ENCODE measurements around the gene RTL1.

The RTL1 gene

DNA sequence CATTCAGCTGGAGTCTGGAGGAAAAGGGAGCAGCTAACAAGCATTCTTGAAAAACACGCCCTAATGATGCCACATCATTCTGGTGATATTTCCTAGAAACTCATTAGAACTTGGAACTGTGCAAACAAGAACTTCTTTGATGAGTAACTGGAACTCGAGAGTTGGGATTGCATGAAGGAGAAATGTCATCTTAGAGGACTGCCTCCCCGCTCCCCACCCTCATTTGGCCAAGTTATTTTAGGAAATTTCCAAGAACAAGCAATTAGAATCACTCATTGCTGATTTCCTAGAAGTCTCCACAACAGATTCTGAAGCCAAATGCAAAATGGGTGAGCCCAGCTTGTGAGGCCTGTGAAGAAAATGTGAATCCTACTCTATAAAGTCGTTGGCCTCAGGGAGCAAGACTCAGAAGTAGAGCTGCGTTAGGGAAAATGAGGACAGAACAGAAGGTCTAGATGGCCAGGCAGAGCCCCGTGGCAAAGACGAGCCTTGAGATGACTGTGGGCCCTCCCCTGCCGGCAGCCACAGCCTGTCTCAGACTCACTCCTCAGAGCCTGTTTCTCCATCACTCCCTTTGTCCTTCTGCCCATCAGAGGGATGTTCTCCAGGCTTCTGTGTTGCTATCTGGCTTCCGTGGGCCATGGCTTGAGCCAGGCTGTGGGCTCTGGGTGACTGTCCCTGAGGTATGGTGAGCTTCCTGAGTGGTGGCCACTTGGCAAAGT is 38.4 kb downstream of the RTL1 start:
- DNase-seq = no peak

DNA sequence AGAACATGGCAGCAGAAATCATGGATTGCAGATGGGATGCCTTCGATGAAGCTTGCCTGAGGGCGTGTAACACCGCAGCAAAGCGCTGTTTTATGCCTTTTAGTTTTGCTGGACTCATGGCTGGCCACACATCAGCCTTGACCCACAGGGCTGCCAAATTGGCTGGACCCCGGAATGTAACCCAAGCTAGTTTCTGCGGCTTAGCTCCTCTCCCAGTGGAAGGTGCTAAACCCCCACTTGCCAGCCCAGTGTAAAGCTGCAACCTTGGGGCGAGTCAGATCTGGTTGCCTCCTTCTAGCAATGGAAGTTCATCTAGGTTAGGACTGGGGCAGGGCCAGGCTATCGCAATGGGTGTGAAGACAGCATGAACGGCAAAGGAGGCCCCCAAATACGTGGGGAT is 39.3 kb downstream of the RTL1 start:
- DNase-seq = no peak

DNA sequence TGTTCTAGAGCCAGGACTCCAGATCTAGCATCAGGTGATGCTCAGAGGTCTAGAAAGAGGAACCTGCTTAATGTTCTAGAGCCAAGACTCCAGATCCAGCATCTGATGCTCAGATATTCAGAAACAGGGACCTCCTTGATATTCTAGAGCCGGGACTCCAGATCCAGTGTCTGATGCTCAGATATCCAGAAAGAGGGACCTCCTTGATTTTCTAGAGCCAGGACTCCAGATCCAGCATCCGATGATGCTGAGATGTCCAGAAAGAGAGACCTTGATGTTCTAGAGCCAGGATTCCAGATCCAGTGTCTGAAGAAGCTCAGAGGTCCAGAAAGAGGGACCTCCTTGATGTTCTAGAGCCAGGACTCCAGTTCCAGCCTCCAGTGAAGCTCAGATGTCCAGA is 40.7 kb downstream of the RTL1 start:
- no peak for DNase-seq

DNA sequence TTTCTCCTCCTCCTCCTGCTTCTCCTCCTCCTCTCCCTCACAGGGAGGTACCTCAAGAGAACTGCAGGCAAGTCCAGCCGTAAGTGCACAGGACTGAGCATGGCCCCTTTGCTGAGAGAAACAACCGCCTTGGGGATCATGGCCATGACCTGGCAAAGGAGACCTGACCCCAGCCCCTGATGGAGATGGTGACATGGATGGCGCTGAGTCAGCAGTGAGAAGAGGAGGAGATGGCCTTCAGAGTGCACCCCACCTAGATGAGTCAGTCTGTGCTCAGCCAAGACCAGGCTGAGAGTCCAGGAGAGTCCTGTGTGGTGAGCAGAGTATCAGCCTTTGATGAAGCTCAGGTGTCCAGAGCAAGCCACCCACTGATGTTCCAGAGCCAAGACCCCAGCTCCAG is 41.2 kb downstream of the RTL1 start:
- no peak for DNase-seq

DNA sequence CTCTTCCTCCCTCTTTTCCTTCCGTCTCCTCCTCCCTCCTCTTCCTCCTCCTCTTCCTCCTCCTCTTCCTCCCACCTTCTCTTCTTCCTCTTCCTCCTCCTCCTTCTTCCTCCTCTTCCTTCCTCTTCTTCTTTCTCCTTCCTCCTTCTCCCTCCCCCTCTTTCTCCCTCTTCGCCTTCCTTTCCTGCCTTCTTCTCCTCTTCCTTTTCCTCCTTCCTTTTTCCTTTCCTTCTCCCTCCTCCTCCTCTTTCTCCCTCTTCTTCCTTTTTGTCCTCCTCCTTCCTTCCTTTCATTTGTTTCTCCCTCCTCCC is 41.6 kb downstream of the RTL1 start:
- DNase-seq = no peak

DNA sequence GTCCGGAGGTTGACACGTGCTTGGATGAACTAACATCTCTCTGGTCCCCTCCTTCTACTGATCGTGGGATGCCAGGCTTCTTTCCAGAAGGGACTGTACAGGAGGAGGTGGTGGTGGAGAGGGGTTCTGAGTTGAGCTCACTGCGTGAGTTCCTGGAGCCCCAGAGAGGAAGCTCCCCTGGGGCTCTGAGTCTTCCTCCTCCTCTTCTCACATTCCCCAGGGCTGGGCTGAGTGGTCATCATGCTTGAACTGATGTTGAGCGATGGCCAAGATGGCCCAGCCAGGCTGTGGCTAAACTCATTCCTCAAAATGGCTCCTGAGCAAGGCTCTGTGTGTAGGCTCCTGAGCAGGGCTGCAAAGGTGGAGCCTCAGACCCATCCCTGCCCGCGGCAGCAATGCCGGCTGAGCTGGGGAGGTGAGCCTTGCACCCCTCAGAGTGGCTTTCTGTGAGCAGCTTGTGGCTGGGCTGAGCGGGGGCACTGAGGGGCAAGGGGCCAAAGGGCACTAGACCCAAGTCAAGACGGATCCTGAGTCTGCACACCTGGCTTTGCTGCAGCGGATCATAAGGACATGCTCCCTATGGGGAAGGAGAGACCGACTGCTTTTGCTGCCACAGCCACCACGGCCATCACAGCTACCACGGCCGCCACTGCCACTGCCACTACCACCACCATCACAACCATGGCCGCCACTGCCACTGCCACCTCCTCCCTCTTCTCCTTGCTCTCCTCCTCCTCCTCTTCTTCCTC is 42.2 kb downstream of the RTL1 start:
- DNase-seq = no peak

DNA sequence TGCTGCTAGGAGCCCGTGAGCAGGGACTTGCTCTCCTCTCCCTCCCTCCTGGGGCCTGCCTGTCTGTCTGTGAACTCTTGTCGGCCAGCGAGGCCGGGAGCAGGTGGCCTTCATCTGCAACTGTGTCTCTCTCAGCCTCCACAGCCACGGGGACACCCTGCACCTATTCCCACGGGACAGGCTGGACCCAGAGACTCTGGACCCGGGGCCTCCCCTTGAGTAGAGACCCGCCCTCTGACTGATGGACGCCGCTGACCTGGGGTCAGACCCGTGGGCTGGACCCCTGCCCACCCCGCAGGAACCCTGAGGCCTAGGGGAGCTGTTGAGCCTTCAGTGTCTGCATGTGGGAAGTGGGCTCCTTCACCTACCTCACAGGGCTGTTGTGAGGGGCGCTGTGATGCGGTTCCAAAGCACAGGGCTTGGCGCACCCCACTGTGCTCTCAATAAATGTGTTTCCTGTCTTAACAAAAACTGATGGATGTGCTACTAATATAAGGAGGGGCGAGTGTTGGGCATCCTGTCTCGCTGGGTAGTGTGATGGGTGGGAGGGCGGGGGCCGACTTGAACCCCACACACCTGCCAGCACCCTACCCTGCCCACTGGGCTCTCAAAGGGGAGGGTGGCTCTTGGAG is 42.9 kb downstream of the RTL1 start:
- DNase-seq = no peak

DNA sequence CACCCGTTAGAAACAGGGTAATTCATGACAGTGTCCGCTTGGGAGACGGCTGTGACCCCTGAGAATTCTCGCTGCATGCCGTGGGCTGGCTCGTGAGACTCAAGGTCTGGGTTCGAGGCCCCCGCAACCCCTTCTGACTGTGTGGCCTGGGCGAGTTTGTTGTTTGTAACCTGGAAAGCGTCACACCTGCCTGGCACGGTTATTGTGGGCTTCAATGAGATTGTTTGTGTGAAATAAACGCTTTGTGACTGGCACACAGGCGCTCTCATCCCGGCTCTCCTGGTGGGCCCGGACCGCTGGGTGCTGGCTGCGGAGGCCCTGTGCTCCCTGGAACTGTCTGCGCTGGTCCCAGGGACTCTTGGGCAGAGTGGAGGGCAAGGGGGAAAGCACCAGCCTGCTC is 43.7 kb downstream of the RTL1 start:
- no peak for DNase-seq

DNA sequence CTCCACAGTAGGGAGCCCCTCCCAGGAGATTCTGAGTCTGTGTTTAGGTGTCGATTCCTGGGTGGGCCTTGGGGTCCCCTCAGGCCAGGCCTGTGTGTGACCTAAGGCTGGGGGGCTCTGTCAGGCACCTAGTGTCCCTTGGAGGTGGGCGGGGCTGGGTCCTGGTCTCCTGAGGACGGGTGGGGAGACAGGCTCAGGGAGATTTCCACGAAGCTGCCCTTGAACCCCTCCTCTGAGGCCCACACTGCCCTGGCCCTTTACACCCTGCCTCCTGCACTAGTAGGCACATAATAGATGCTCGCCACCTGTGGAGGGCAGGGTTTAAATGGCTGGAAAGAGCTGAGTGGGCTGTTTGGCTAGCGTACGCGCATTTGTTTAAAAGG is 44.7 kb downstream of the RTL1 start:
- DNase-seq = no peak

DNA sequence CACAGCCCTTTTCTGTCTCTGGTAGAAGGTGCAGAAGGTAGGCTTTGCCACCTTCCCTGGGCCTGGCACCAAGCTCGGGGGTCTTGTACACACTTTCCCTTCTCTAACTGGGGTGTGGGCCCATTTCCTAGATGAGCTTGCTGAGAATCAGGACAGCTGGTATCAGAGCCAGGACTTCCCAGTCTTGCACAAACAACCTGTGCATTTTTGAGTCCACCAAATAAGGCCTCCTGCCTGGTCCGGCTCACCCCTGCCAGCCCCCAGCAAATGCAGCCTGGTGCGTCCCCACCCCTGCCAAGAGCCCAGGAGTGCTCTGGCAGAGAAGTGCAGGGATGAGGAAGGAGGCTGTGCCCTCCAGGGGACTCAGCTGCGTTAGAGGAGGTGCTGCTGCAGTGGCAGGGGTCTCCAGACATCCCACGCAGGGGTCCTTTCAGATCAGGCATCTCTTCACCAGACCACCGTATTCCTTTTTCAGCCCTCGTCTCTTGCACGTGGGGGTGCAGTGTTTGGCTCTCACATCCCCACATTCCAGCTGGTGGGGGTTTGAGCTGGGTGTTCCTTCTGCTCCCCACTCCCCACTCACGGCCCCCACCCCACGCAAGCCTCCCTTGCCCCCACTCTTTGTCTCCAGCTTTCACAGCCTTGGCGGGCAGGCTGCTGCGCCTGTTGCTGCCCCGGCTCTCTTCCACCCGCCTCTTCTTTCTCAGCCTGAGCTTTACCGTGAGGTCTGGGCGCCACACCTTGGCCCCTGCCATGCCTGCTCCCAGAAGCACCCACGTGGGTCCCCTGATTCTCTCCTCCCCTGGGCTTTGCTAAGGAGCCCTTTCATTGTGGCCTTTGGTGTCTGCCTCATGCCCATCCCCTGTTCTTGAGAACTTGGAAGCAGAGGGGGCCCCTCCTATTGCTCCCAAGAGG is 45.3 kb downstream of the RTL1 start:
- DNase-seq = no peak

DNA sequence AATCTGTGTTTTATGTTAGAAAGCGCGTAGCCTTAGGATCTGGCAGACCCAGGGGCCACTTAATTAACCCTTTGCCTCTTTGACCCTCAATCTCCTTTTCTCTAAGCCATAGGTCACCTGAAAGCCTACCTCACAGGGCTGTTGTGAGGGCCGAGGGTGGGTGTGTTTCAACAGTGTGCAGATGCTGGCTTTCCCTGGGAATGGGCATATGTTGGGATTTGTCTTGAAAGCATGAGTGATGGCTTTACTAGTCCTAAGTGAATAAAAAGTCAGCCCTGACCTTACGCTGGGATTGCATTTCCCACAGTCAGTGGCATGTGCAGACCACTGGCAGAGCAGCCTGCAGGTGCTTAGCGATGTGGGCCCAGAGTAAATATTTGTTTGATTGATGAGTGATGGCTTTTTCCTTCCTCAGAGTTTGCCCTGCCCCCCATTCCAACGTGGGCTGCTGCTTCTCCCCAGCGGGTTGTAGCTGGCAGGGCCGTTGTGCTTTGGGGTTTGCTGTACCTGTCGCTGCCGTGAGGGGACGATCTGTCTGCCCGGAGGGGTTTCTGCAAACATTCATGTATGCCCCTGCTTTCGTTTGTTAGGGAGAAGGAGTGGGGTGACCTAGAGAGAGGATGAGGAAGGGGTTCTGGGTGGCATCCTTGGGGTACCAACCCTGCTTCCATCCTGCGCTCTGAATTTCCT is 46.1 kb downstream of the RTL1 start:
- DNase-seq = no peak

DNA sequence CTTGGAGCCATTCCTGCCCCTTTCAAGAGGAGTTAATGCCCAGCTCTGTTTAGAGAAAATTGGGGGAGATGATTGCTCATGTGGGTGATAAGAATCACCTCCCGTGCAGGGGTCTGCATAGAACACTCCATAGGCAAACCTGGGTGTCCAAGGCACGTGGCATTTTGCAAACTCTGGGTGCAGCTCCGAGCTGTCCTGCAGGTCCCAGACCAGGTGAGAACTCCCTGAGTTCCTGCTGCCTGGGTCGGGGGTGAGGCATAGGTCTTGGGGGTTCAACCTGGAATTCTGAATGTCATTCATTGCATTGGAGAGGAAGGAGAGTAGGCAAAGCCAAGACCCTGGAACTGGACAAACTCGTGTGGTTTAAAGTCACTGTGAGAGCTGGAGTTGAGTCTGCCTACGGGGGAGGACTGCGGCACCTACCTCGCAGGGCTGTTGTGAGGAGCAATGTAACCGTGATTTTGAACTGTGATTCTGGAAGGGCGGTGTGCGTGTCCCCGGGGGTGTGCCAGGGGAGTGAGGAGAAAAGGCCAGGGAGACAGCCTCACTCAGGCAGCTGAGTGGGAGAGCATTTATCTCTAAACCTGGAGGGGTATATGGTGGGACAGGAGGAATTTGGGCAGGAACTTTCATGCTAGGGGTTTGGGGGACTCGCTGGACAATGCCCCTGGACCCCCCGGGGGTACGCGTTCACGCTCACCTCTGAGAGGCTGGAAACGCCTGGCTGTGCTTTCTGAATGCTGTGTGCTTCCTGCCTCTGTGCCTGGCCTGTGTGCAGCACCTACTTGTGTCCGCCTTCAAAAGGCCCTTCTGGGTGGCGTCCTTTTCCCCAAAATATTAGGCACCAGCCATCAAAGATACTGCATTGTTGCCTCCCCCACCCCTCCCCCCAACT is 47.2 kb downstream of the RTL1 start:
- no peak for DNase-seq

DNA sequence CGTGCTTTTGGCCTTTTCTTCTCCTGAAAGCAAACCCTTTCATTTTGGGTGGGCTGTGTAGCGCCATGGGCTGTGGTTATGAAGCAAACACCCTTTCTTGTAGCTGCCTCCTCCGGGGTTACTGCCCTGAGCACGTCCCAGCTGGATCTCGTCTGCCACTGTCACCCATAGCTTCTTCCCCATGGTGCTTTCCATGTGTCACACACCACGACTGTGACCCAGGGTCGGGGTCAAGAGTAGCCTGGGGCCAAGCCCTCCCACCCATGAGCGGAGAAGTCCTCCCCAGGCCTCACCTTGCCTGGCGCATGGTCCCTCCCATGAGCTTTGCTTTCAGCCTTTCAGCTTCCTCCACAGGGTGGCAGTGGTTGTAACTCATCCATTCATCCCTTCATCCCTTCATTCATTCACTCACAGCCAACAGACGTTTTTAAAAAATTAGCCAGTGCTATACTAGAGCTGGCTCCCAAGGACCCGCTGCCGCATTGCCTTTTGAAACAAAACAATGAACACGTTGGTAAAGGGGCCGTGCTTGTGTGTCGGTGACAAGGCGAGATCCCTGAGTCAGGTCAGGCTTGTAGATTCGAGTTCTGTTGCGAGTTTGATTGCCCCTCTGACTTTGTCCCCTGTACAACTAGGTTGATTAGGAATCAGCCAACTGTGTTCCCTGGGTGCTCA is 48.1 kb downstream of the RTL1 start:
- no peak for DNase-seq

DNA sequence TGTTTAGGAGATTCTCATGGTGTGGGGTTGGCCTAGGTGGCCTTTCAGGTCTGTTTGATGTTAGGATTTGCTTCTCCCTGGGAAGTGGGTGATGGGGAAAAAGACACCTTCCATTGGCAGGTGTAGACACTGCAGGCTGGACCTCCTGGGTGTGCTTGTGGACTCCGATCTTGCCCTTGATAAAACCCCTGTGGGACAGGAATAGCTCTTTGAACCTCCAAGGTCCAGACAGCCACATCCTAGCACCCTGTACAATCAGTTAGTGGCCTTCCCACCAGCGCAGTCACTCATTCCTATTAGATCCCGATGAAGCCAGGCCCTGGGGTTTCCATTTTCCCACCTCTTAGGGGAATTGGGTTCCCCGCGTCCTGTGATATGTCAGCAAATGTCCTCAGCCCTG is 49.1 kb downstream of the RTL1 start:
- DNase-seq = no peak

DNA sequence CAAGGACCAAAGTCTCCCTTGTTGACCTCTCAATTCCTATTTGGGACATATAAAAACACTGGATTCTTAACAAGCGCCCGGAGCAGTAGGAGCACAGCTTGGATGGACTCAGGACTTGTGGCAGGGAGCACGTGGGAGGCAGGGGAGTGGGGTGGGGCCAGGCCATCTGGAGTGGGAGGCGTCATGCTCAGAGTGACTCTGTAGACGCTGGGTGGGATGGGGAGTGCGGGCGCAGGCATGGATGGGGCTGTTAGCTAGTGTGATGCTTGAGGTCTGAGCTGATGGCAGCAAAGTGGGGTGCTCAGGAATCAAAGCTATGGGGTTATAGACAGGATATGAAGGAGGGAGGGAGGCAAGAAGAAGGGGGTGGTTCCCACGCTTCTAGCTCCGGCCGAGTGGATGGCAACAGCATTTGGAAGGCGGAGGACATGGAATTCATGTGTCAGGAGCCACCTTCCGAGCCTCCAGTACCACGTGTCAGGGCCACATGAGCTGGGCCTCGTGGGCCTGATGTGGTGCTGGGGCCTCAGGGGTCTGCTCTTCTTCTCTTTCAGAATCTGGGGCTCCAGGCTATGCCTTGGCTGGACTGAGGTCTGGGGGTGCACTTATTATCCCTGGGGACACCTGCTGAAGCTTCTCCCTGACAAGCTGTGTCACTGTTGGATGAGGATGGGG is 51.4 kb downstream of the RTL1 start:
- DNase-seq = no peak

DNA sequence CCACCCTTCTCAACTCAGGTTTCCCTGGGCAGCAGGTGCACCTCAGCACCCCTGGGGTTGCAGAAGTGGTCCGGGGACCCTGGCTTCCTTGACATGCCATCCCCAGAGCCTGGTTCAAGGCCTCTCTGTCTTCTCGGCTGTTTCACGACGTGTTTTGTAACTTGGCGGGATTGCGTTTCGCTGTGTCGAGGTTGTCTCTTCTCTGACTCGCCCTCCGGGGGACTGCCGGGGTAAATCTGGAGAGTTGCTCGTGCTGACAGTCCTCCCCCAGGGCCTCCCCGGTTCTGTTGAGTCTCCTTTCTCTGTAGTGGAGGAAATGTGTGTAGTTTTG is 52.0 kb downstream of the RTL1 start:
- DNase-seq = no peak

DNA sequence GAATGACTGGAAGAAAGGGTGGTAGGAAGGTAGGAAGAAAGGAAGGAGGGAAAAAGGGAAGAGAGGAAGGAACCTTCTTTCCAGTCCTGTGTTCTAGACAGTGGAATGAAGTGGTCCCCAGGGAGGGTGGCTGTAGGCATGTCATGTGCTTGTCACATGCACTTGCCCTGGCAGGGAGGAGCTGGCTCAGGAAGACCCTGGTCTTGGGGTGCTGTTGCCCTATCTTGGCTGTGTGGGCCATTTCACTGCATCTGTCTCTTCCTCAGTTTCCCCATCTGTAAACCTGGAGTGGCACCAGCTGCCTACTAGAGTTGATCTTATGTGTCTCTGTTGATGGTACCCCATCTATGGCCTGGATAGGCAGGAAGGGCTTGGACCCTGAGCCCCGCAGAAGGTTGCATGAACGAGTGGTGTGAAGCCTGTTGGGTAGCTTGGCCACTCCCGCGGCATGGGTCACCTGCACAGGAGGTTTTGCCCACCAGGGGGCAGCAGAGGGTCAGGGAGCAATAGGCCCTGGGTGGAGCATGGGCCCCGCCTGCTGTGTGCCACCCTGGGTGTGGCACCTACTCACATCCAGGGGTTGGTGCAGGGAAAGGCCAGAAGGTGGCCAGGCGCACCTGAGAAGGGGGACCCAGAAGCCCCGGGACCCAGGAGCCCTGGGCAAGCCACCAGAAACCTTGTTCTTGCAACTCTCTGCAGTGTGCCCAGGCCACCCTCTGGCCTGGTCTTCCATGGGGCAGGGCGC is 52.5 kb downstream of the RTL1 start:
- peak; percentile 65 for DNase-seq

DNA sequence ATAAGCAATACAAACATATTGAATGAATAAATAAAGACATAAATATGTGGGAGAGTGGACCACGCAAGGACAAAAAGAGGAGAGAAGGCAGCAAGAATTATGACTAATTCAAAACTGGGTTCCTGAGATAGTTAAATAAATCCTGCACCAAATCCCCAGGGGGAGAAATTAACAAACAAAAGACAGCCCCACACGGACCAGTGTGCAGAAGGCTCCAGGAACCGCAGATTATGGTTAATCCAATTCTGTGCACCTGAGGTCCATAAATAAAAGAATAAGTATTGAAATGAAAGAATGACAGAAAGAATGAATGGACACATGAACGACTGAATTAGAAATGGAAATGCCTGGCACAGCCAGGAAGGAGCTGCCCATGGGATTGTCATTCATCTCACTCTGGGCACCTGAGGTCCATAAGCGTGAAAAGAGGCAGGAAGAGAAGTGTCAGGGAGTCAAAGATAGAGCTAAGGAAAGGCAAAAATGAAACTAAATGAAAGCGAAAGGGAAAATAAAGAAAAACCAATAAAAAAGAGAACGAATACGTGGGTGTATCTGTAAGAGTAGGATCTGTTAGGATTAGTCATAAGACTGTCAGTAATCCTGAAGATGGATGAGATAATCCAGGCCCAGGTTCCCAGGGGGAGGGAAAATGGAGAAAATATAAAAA is 54.3 kb downstream of the RTL1 start:
- DNase-seq = peak; percentile 87

DNA sequence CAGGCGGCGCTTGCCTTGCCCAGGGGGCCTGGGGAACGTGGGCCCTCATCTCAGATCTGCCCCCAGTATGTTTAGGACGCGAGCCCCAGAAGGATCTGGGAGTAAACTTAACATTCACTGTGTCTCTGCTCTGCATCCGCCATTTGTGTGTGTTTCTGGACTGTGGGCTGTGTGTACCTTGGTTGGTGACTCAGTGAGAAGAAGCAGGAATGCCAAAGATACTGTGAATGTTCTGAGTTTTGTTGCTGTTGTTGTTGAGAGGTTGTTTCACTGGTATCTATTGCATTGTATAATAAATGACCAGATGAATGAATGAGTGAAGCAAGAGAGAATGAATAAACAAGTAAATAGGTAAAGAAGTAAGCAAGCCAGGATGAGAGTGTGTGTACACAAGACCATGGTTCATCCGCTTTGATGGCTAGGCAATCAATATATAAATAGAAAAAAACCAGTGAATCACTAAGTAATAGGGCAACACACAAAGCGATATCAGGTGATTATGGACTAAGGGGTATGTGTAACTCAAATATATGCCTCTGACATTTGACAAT is 57.1 kb downstream of the RTL1 start:
- DNase-seq = no peak

All from inflammatory macrophage treated with lipopolysaccharide for 4 hours (primary cell).